Astrocyte of the spinal cord (primary cell): ENCODE measurements around the gene ERI3.

Source experiments
- DNase-seq: peaks from one replicate; pipeline ENCODE4 v3.0.0; 2011; ENCODE audit warnings: low read depth, low spot score
- H3K4me3 ChIP-seq: 2 replicates; pipeline ENCODE4 v1.5.1; 2011; ENCODE audit warnings: low read depth, mild to moderate bottlenecking, low read length, moderate library complexity
- in situ Hi-C: cut with HindIII; loops from 2 replicates; pipeline ENCODE4 v1.10.0; 2017; ENCODE audit warnings: low sequenced_read_pairs
- TF ChIP-seq, protein P1 (sequence below): IDR thresholded peaks from 2 replicates; pipeline ENCODE4 v1.5.1; 2012; ENCODE audit warnings: low read depth, mild to moderate bottlenecking, low read length, inconsistent platforms

Gene ERI3, protein sequence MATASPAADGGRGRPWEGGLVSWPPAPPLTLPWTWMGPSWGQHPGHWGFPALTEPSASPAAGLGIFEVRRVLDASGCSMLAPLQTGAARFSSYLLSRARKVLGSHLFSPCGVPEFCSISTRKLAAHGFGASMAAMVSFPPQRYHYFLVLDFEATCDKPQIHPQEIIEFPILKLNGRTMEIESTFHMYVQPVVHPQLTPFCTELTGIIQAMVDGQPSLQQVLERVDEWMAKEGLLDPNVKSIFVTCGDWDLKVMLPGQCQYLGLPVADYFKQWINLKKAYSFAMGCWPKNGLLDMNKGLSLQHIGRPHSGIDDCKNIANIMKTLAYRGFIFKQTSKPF

DNA sequence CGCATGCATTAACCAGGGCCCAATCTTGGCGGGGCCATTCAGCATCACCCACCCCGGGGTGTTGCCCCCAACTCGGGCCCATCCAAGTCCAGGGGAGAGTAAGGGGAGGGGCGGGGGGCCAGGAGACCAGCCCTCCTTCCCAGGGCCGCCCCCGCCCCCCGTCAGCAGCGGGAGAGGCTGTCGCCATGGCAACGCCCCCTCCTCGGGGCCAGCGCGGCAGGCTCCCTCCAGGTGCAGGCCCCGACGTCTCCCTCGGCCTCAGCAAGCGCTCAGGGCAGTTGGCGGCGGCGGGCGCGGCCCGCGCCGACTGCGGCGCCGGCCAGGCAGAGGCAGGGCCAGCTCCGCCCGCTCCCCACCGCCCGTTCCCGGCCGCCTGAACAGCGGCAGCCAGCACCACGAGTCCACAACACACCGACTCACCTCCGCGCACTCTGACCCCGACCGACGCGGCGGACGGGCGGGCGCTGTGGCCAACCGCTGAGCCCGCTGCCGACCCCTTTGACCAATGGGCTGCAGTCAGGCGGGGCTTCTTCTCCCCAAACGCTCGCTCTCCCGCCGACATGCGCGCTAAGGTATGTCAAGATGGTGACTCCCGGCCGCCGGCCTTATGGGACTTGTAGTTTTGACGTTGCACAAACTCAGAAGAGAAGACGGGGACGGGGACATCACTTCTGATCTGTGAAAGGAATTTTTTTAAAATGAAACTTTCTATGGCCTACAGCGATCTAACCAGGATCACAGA is at the start of gene ERI3:
Gene ERI3, minus strand, starts transcription at position 418 of the 742 bp plus-strand sequence. Its CDS starts 231 bp downstream, at position 187.
- in situ Hi-C loops = no loop called here
- H3K4me3 ChIP-seq = peak within 1 kb of the TSS; percentile 86
- TF ChIP-seq, protein P1, sequence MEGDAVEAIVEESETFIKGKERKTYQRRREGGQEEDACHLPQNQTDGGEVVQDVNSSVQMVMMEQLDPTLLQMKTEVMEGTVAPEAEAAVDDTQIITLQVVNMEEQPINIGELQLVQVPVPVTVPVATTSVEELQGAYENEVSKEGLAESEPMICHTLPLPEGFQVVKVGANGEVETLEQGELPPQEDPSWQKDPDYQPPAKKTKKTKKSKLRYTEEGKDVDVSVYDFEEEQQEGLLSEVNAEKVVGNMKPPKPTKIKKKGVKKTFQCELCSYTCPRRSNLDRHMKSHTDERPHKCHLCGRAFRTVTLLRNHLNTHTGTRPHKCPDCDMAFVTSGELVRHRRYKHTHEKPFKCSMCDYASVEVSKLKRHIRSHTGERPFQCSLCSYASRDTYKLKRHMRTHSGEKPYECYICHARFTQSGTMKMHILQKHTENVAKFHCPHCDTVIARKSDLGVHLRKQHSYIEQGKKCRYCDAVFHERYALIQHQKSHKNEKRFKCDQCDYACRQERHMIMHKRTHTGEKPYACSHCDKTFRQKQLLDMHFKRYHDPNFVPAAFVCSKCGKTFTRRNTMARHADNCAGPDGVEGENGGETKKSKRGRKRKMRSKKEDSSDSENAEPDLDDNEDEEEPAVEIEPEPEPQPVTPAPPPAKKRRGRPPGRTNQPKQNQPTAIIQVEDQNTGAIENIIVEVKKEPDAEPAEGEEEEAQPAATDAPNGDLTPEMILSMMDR = no peak
- peak; percentile 98 for DNase-seq

DNA sequence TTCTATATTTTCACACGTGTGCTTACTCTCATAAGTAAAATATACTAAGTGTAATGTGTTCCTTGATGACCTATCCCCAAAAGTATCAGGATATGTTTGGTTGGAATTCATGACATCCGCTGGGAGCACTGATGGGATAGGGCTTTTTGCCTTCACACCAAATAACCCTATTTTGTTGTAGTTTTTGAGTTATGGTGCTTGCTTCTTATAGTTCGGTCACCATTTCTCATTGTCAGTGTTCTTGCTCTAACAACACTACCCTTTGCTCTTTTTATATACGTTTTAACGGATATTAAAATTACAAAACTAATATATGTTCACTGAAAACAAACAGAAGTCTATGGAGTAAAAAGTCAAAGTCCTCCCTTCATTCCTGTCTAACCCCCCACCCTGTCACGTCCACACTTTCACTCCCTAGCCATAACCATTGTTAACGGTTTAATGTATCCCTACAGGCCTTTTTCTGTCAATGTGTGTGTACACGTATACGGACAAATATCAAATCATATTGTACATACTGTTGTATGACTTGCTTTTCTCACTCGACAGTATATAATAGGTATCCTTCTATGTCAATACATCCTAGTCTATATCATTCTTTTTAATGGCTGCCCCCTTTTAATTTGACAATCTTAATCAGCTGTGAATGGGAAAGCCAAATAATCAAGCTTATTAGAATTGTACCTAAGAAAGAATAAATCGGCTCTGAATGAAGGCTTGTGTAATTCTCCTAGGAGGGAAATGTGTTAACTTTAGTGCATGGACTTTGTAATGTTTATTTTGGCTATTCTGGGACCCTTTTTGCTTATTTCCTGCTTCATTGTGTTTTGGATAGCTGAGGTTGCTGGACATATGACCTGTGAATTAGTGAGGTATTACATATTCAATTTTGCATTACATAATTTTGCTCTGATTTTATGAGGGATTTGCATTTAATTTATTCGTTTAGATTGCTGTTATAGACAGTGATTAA is 46.5 kb upstream of the ERI3 start:
- DNase-seq = no peak
- no peak overlapping the region for H3K4me3 ChIP-seq
- TF ChIP-seq, protein P1 = no peak
- in situ Hi-C loops = no loop called here

DNA sequence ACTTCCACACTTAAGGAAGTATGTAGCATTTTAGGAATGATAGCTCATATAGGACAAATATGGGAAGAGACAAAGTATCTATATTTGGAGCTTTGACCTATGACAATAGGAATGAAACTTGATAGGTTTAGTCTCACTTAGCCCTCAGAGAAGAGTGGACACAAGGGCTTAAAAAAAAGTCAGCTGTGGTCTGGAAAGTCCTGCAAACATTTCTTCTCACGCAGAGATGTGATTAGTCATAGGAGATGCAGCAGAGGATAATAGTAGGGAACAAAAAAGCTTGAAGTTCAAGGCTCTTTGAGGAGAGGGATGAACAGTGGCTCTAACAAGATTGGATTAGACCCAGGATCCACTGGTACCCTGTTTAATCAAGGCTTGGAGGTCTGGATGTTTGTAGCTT is 35.2 kb upstream of the ERI3 start:
- TF ChIP-seq, protein P1 = no peak
- in situ Hi-C loops = no loop called here
- DNase-seq = peak; percentile 86
- no peak overlapping the region for H3K4me3 ChIP-seq

DNA sequence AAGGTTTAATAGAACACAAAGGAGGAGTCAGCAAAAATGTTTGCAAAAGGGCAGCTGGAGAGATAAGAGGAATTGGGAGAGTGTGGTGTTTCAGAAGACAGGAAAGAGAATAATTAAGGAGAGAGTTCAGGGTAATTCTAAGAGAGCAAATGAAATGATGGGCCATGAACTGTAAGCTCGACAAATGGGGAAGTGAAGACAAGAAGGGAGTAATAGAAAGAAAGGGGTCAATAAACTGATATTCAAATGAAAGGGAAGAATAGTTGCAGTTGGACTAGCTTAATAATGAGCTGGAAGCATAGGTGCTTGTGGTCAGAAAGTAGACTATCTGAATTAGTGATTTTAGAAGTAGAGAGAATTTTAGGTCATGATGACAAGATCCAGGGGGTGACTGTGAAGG is 34.4 kb upstream of the ERI3 start:
- TF ChIP-seq, protein P1 = no peak
- no peak overlapping the region for H3K4me3 ChIP-seq
- no peak for DNase-seq
- in situ Hi-C loops = no loop called here

DNA sequence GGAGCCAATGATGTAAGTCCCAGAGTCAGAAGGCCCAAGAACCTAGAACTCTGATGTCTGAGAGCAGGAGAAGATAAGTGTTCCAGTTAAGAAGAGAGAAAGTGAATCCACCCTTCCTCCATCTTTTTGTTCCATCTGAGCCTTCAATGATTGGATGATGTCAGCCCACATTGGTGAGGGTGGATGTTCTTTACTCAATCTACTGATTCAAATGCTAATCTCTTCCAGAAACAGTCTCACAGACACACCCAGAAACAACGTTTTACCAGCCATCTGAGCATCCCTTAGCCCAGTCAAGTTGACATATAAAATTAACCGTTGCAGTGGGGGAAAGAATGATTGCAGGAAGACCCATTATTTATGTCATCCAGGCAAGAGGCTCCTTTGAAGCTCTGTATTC is 33.5 kb upstream of the ERI3 start:
- TF ChIP-seq, protein P1 = no peak
- in situ Hi-C loops = no loop called here
- H3K4me3 ChIP-seq = no peak overlapping the region
- no peak for DNase-seq

DNA sequence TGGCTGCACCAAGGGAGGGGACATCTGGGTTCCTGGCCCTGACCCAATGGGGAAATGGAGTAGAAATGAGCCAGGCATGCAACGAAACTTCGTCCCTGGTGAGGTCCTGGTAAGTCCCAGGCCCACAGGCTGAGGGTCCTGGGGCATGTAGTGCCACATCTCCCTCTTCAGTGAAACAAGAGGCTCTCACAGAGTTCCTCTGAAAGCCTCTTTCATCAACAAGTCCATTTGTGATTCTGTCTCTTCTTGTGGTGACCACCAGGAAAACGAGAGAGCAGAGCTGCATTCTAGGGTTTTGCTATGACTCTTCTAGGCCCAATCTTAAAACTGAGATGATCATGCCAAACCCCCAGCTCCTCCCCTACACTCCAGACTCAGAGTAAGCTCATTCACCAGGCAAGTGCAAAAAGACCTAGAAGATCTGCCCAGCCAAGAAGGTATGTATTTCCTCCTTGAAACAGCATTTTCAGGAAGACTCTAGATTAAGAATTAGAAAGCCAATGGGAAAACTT is 25.7 kb upstream of the ERI3 start:
- no peak for DNase-seq
- in situ Hi-C loops = no loop called here
- no peak overlapping the region for H3K4me3 ChIP-seq
- TF ChIP-seq, protein P1 = no peak
